Ovary (tissue), 9 donors: ENCODE results near the gene SERINC4. TPM values are rescaled to one million over a fixed set of nuclear protein-coding genes. Genes with fewer than 3 reads are reported as not detected.
A peak's percentile ranks its signal among the peaks of the same experiment; 100 is the strongest.
"Not testable (repeated sequence)": the region's sequence is repeated elsewhere in the genome, so short reads cannot be mapped to it uniquely, and the experiment has no call there.

Experiments
- DNase-seq, 5 donors: peaks; one replicate each; pipeline ENCODE4 v3.0.0-alpha.2; 2019 to 2020
- H3K27ac ChIP-seq, 2 donors: fragments of 200-600 bp; one replicate each; pipeline versions ENCODE4 v1.5.1 to v1.8.0; 2019 to 2022
- H3K27me3 ChIP-seq: fragments of 200-600 bp; one replicate; pipeline ENCODE4 v1.8.0; 2022
- H3K36me3 ChIP-seq: fragments of 200-600 bp; sonication (generic); one replicate; pipeline ENCODE4 v1.5.1; 2019
- H3K4me1 ChIP-seq: one replicate; pipeline ENCODE4 v1.8.1; 2013; ENCODE audit warnings: mild to moderate bottlenecking, moderate library complexity; ENCODE audit not compliant: insufficient read depth
- H3K4me3 ChIP-seq: fragments of 200-600 bp; sonication (generic); one replicate; pipeline ENCODE4 v1.5.1; 2017
- H3K9me3 ChIP-seq, 2 donors: fragments of 200-600 bp in 1 of 2; sonication (generic) in 1 of 2; one replicate each; pipeline versions ENCODE4 v1.5.1 to v1.8.1; 2013 to 2019; ENCODE audit warnings: mild to moderate bottlenecking in 1 of 2, moderate library complexity in 1 of 2
- CTCF ChIP-seq, 3 donors: fragments of 450-650 bp in 2 of 3; fragments of 200-600 bp in 1 of 3; IDR thresholded peaks; one replicate each; pipeline versions ENCODE4 v1.5.1 to v1.8.0; 2016 to 2022; ENCODE audit warnings: antibody characterized with exemption in 3 of 3, mild to moderate bottlenecking in 1 of 3
- EP300 ChIP-seq: sonication (generic); formaldehyde crosslinking; IDR thresholded peaks from one replicate; pipeline ENCODE4 v1.6.1; 2017; ENCODE audit warnings: antibody characterized with exemption
- POLR2A ChIP-seq: fragments of 450-650 bp; IDR thresholded peaks from one replicate; pipeline ENCODE4 v1.6.1; 2017; ENCODE audit warnings: antibody characterized with exemption, mild to moderate bottlenecking, moderate library complexity
- WGBS, 3 donors: extraction: QIAGEN DNeasy Blood & Tissue Kit in 1 of 3; methylation state at CpG; one replicate each; pipeline versions ENCODE4 v1.1.5 to v1.1.7; 2013 to 2017; 5-methylcytosine and 5-hydroxymethylcytosine counted together
- intact Hi-C, 4 donors: fragments of 100-400 bp; cut with DNase I; formaldehyde crosslinking; loops; one replicate each; pipeline versions ENCODE4 v1.11.0 to v1.15.1; 2022 to 2023
- polyA plus RNA-seq, 2 donors: library from polyadenylated mRNA; stranded (reverse); fragments of 200-250 nt in 1 of 2; fragments of 350-450 nt in 1 of 2; fragmentation: Illumina TruSeq in 1 of 2; extraction: RNeasy Lipid Tissue Mini Kit (QIAGEN cat#74804) in 1 of 2; gene quantifications; one replicate each; pipeline ENCODE4 v1.2.3, GENCODE V29; 2013 to 2014
- total RNA-seq, 7 donors: library from RNA; depleted of rRNA in 2 of 7; stranded (reverse); fragments of >200 nt in 2 of 7; fragmentation: NEBNext Ultra II Directional in 3 of 7; extraction: Animal tissue kit (Norgen Biotek cat#: 25700) in 3 of 7; gene quantifications; one replicate each; pipeline versions ENCODE4 v1.1.0 to v1.2.4, GENCODE V29; 2016 to 2023
- donor health status: DM: no; HTN: no; CAD: no; lungs with moderate emphysema.
- donor health status: DM: no; HTN: no; CAD: no.
- donor health status: Bipolar disorder and iron deficiency.
- donor health status: DM: yes; HTN: yes; CAD: no.
- donor health status: DM: no; HTN: no; CAD: no.
- donor health status: DM: yes; HTN: yes; CAD: no.

SERINC4 gene
- total and polyA plus RNA-seq, 9 donors = 0.07 to 0.39 (median 0.20) TPM; not detected in 3

DNA sequence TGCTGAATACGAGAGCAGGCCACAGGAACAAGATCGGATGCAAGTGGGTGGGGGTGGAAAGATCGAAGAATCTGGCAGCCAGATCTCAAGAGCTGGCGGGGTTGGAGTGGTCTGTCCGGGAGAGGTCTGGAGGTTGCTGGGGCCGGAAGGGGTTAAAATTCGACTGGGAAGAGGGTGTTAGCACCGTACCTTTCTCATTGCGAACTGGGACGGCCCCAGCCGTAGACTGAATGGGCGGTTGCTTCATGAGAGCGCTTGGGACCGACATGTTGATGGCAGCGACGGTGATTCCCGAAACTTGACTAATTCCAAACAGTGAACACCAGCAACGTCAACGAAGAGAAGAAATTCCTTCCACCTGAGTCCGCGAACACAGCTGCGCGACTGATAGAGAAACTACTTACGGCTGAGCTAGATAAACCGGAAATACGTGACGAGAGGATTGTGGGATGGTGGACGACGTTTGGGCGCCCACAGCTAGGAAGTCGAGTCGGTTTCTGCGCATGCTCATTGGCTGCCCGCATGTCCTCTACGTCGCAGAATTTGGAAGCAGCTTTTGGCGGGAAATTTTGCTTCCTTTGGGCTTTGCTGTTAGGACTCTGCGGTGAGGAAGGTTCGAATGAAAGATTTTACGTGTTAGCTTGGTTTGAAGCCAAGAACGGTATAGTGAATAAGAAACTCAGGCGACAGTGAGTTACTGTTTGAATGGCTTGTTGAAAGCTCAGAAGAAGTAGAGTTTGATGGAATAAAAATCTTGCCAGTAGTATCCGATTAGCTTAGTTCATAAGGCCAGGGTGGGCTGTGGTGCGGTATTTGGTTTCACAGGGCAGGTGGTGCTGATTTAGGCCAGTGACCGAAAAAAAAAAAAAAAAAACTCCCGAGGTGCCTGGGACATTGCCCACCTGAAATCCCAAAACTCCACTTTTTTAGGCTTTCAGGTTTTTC, 24.6 kb upstream of the SERINC4 start, which contains the start of gene MFAP1:
MFAP1 (minus strand) TSS at position 389 of the 945 bp plus-strand sequence; CDS start at position 268, 121 bp downstream.
- peak within 1 kb of the TSS; percentile 85 for H3K4me3 ChIP-seq
- TF ChIP-seq POLR2A (peak; percentile 77), CTCF (IDR thresholded peaks at IDR 0.05) (no peak), EP300 (no peak)
- H3K27me3 ChIP-seq = no peaks in the 10 kb centered on the region
- H3K9me3 ChIP-seq = no peaks in the 10 kb centered on the region
- DNase-seq = peak; percentile 89 to 95 (median 93)
- peaks cover 10% of the 10 kb centered on the region for H3K4me1 ChIP-seq
- H3K36me3 ChIP-seq = no peaks in the 10 kb centered on the region
- H3K27ac ChIP-seq = peak within 1 kb of the TSS; percentile 58 to 86
- WGBS, 3 donors = 8 to 9% (median 8%) methylated on average over 46 of the region's 46 CpGs
- intact Hi-C loops = no loop called here

DNA sequence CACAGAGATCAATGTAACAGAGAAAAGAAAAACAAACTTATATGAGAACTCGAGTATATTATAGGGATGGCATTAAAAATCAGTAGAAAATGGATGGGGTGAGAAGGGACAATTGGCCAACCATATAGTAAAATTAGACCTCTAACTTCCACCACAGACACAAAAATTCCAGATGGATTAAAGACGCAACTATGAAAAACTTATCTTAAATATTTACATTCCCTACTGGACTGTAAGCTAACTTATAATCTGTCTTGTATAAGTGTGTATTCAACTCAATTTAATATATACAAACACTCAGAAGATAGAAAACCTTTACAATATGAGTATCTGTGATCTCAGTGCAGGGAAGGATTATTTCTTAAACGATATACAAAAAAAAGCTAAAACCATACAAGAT, 21.5 kb upstream of the SERINC4 start:
- Histone ChIP-seq H3K27me3 (no peaks in the 10 kb centered on the region), H3K36me3 (no peaks in the 10 kb centered on the region), H3K27ac (no peak overlapping the region), H3K9me3 (no peaks in the 10 kb centered on the region), H3K4me3 (no peak overlapping the region), H3K4me1 (peaks cover 10% of the 10 kb centered on the region)
- 56 to 72% (median 56%) methylated on average over 3 of the region's 3 CpGs for WGBS, 3 donors
- intact Hi-C loops = no loop called here
- no peak for DNase-seq
- TF ChIP-seq POLR2A (no peak), CTCF (IDR thresholded peaks at IDR 0.05) (no peak), EP300 (no peak)

DNA sequence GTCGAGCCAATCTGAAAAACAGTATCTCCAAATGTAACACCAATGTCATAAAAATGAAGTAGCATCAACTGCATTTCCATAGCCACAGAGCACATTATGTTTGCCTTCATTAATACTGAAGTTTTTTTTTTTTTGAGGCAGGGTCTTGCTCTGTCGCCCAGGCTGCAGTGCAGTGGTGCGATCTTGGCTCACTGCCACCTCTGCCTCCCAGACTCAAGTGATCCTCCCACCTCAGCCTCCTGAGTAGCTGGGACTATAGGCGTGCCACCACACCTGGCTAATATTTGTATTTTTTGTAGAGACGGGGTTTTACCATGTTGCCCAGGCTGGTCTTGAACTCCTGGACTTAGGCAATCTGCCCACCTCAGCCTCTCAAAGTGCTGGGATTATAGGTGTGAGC, 15.0 kb upstream of the SERINC4 start:
- not testable (repeated sequence) for H3K36me3 ChIP-seq

GRCh38 chr15:43808960-43809678, 9.1 kb upstream of the SERINC4 start:
- no peaks in the 10 kb centered on the region for H3K9me3 ChIP-seq
- H3K27me3 ChIP-seq = no peaks in the 10 kb centered on the region
- no peak overlapping the region for H3K27ac ChIP-seq
- TF ChIP-seq CTCF (IDR thresholded peaks at IDR 0.05) (no peak), EP300 (no peak), POLR2A (no peak)
- no peaks in the 10 kb centered on the region for H3K36me3 ChIP-seq
- no peak overlapping the region for H3K4me3 ChIP-seq
- WGBS, 3 donors = 88% methylated on average over 6 of the region's 6 CpGs
- DNase-seq = peak in 1 of 5 donors; percentile 0
- intact Hi-C loops = no loop called here
- H3K4me1 ChIP-seq = no peaks in the 10 kb centered on the region

More for the DNA sequence above, 15.0 kb upstream of the SERINC4 start:
- H3K4me1 ChIP-seq, H3K4me3 ChIP-seq, H3K27me3 ChIP-seq, DNase-seq, H3K9me3 ChIP-seq, intact Hi-C loops, H3K27ac ChIP-seq: not testable (repeated sequence)
- 87 to 93% (median 91%) methylated on average over 5 of the region's 5 CpGs for WGBS, 3 donors
